Suprapubic skin (tissue), 4 donors: ENCODE results near the gene BRD9.

Source experiments
- POLR2A ChIP-seq, 2 donors: fragments of 450-650 bp; IDR thresholded peaks; one replicate each; pipeline ENCODE4 v1.6.1; 2017; ENCODE audit warnings: antibody characterized with exemption in 2 of 2, mild to moderate bottlenecking in 2 of 2, moderate library complexity in 2 of 2
- POLR2AphosphoS5 ChIP-seq, 3 donors: sonication (generic); formaldehyde crosslinking; IDR thresholded peaks; one replicate each; pipeline ENCODE4 v1.6.1; 2017; ENCODE audit warnings: antibody characterized with exemption in 3 of 3
- TF ChIP-seq, protein P1 (sequence below), 2 donors: fragments of 200-600 bp in 1 of 2; fragments of 450-650 bp in 1 of 2; sonication (generic) in 1 of 2; IDR thresholded peaks; one replicate each; pipeline ENCODE4 v1.5.1; 2016 to 2019; ENCODE audit warnings: antibody characterized with exemption in 2 of 2, mild to moderate bottlenecking in 1 of 2, moderate library complexity in 1 of 2

DNA sequence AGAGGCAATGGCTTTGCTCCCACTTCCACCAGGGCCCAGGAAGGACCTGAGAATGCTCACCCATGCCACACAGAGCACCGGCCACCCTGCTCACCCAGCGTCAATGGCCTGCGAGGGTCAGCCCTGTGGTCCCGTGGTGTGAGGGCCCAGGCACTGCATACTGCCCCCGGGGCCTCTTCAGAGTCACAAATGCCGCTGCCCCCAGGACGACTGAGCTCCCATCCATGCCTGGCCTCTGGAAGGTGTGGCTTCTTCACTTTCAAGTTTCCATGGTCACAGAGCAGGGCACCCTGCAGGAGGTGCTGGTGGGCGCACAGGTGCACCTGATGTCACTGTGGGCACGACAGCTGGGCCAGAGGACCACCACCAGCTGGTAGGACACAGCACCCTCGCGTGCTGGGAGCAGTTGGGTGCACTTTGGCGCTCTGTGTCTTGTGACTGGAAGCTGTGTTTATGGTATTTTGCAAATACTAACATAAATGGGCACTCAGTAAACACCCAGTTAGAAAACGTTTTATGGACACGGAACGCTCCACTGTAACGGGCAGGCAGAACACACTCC lies 29.3 kb downstream of the BRD9 start:
- TF ChIP-seq, protein P1, sequence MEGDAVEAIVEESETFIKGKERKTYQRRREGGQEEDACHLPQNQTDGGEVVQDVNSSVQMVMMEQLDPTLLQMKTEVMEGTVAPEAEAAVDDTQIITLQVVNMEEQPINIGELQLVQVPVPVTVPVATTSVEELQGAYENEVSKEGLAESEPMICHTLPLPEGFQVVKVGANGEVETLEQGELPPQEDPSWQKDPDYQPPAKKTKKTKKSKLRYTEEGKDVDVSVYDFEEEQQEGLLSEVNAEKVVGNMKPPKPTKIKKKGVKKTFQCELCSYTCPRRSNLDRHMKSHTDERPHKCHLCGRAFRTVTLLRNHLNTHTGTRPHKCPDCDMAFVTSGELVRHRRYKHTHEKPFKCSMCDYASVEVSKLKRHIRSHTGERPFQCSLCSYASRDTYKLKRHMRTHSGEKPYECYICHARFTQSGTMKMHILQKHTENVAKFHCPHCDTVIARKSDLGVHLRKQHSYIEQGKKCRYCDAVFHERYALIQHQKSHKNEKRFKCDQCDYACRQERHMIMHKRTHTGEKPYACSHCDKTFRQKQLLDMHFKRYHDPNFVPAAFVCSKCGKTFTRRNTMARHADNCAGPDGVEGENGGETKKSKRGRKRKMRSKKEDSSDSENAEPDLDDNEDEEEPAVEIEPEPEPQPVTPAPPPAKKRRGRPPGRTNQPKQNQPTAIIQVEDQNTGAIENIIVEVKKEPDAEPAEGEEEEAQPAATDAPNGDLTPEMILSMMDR (IDR thresholded peaks at IDR 0.05): no peak
- TF ChIP-seq POLR2A (IDR thresholded peaks at IDR 0.05): no peak
- no peak for TF ChIP-seq POLR2AphosphoS5 (IDR thresholded peaks at IDR 0.05)
